ENCODE measurements around the gene COL19A1. TPM values are rescaled to one million over a fixed set of nuclear protein-coding genes. Genes with fewer than 3 reads are reported as not detected.

The COL19A1 gene
- total RNA-seq, 2 experiments from 2014 or later = 0.03 TPM; not detected in 1

GRCh38 chr6:70129341-70129740 is 263.0 kb downstream of the COL19A1 start:
- DNase-seq (ENCODE audit: low spot score) = no peak
- Histone ChIP-seq H3K27ac (ENCODE audit: low read depth, low read length, poor library complexity, severe bottlenecking) (no peak overlapping the region), H3K4me1 (ENCODE audit: insufficient read depth, low read length, poor library complexity, severe bottlenecking) (no peaks in the 10 kb centered on the region), H3K79me2 (ENCODE audit: insufficient read depth, low read depth, low read length) (no peaks in the 10 kb centered on the region), H3K36me3 (ENCODE audit: insufficient read depth, low read length) (no peaks in the 10 kb centered on the region), H3K9me3 (ENCODE audit: low read length) (no peaks in the 10 kb centered on the region), H2AFZ (ENCODE audit: low read length) (no peak overlapping the region), H3K9me2 (ENCODE audit: insufficient read depth, low read length) (no peaks in the 10 kb centered on the region), H3K4me2 (ENCODE audit: low read length) (no peak overlapping the region), H3K4me3 (ENCODE audit: low read depth, low read length, poor library complexity, severe bottlenecking) (no peak overlapping the region), H4K20me1 (ENCODE audit: insufficient read depth, low read length) (no peaks in the 10 kb centered on the region)
- intact Hi-C loops (cut with micrococcal nuclease; ENCODE audit: unreplicated experiment) = loop anchor here (10.0 kb wide), 1 partner anchor 495 kb away; no protein-coding TSS in a partner anchor
- no TSS peak for BruUV-seq (replicated peaks)
- CTCF ChIA-PET (ENCODE audit: unreplicated experiment) = no interaction called here
- POLR2A ChIA-PET = interaction anchor here (0.6 kb wide), 1 partner anchor 16 kb away, joined by 3 read pairs; no protein-coding TSS in a partner anchor
- TF ChIP-seq EZH2phosphoT487 (IDR thresholded peaks at IDR 0.05; ENCODE audit: borderline replicate concordance, low read depth, low read length) = no peak
- TF ChIP-seq CTCF (conservative IDR thresholded peaks at IDR 0.05; ENCODE audit: low read length) = no peak

GRCh38 chr6:70130865-70131264 is 264.5 kb downstream of the COL19A1 start:
- no peak overlapping the region for H3K4me2 ChIP-seq (ENCODE audit: low read length)
- CTCF ChIA-PET (ENCODE audit: unreplicated experiment) = no interaction called here

More at GRCh38 chr6:70130865-70131264, 264.5 kb downstream of the COL19A1 start:
- Histone ChIP-seq H3K27ac (ENCODE audit: low read depth, low read length, poor library complexity, severe bottlenecking) (no peak overlapping the region), H3K79me2 (ENCODE audit: insufficient read depth, low read depth, low read length) (no peaks in the 10 kb centered on the region), H3K36me3 (ENCODE audit: insufficient read depth, low read length) (no peaks in the 10 kb centered on the region), H4K20me1 (ENCODE audit: insufficient read depth, low read length) (no peaks in the 10 kb centered on the region), H3K4me1 (ENCODE audit: insufficient read depth, low read length, poor library complexity, severe bottlenecking) (no peaks in the 10 kb centered on the region), H2AFZ (ENCODE audit: low read length) (no peak overlapping the region), H3K4me3 (ENCODE audit: low read depth, low read length, poor library complexity, severe bottlenecking) (no peak overlapping the region), H3K9me2 (ENCODE audit: insufficient read depth, low read length) (no peaks in the 10 kb centered on the region), H3K9me3 (ENCODE audit: low read length) (no peaks in the 10 kb centered on the region)
- POLR2A ChIA-PET = no interaction called here
- intact Hi-C loops (cut with micrococcal nuclease; ENCODE audit: unreplicated experiment) = no loop called here
- TF ChIP-seq CTCF (conservative IDR thresholded peaks at IDR 0.05; ENCODE audit: low read length) (no peak), EZH2phosphoT487 (IDR thresholded peaks at IDR 0.05; ENCODE audit: borderline replicate concordance, low read depth, low read length) (no peak)
- no TSS peak for BruUV-seq (replicated peaks)
- DNase-seq (ENCODE audit: low spot score) = no peak
